Heart left ventricle (tissue), 16 donors: ENCODE measurements around the gene NTM. TPM values are rescaled to one million over a fixed set of nuclear protein-coding genes. Genes with fewer than 3 reads are reported as not detected.
A peak's percentile ranks its signal among the peaks of the same experiment; 100 is the strongest.

Experiments
- ATAC-seq, 4 donors: fragments of 200-7000 bp; cut with Tn5 transposase; one replicate each; pipeline ENCODE4 v1.9.1; 2020 to 2022; ENCODE audit warnings: moderate library complexity in 4 of 4, mild to moderate bottlenecking in 3 of 4, moderate number of reproducible peaks in 1 of 4
- DNase-seq, 5 donors: peaks; one replicate each; pipeline ENCODE4 v3.0.0-alpha.2; 2020
- H3K27ac ChIP-seq, 12 donors: fragments of 200-600 bp; sonication (generic) in 4 of 12; one replicate each; pipeline versions ENCODE4 v1.5.0 to v1.8.0; 2016 to 2022; ENCODE audit warnings: mild to moderate bottlenecking in 2 of 12
- H3K27me3 ChIP-seq, 9 donors: fragments of 200-600 bp; sonication (generic) in 2 of 9; one replicate each; pipeline versions ENCODE4 v1.5.1 to v1.8.0; 2016 to 2022; ENCODE audit warnings: mild to moderate bottlenecking in 3 of 9
- H3K36me3 ChIP-seq, 9 donors: fragments of 200-600 bp; sonication (generic) in 2 of 9; one replicate each; pipeline versions ENCODE4 v1.5.0 to v1.8.0; 2018 to 2022; ENCODE audit warnings: mild to moderate bottlenecking in 2 of 9
- H3K4me1 ChIP-seq, 12 donors: fragments of 200-600 bp; sonication (generic) in 4 of 12; one replicate each; pipeline versions ENCODE4 v1.5.0 to v1.8.0; 2016 to 2022; ENCODE audit warnings: mild to moderate bottlenecking in 3 of 12
- H3K4me3 ChIP-seq, 12 donors: fragments of 200-600 bp; sonication (generic) in 4 of 12; one replicate each; pipeline versions ENCODE4 v1.5.0 to v1.8.0; 2017 to 2022; ENCODE audit warnings: mild to moderate bottlenecking in 9 of 12, moderate library complexity in 4 of 12
- H3K9me3 ChIP-seq, 12 donors: fragments of 200-600 bp; sonication (generic) in 4 of 12; one replicate each; pipeline versions ENCODE4 v1.5.0 to v1.8.0; 2016 to 2022; ENCODE audit warnings: mild to moderate bottlenecking in 1 of 12
- POLR2A ChIP-seq, 2 donors: fragments of 450-650 bp; IDR thresholded peaks; one replicate each; pipeline ENCODE4 v1.6.1; 2017; ENCODE audit warnings: antibody characterized with exemption in 2 of 2, mild to moderate bottlenecking in 2 of 2, moderate library complexity in 2 of 2
- WGBS, 4 donors: extraction: QIAGEN DNeasy Blood & Tissue Kit in 2 of 4; methylation state at CpG; one replicate each; pipeline versions ENCODE4 v1.1.5 to v1.1.7; 2013 to 2018; 5-methylcytosine and 5-hydroxymethylcytosine counted together
- intact Hi-C, 10 donors: fragments of 100-400 bp; cut with DNase I; formaldehyde crosslinking; loops; one replicate each; pipeline versions ENCODE4 v1.11.1 to v1.14.2; 2022
- polyA plus RNA-seq, 2 donors: library from polyadenylated mRNA; stranded (reverse); fragments of 200-250 nt; gene quantifications; one replicate each; pipeline ENCODE4 v1.2.3, GENCODE V29; 2013
- total RNA-seq, 9 donors: library from RNA; depleted of rRNA in 2 of 9; stranded (reverse); fragments of >200 nt in 2 of 9; fragmentation: NEBNext Ultra II Directional in 3 of 9; extraction: Animal tissue kit (Norgen Biotek cat#: 25700) in 3 of 9; gene quantifications; one replicate each; pipeline versions ENCODE4 v1.1.0 to v1.2.4, GENCODE V29; 2016 to 2023
- TF ChIP-seq, protein P1 (sequence below), 12 donors: fragments of 200-600 bp; sonication (generic) in 4 of 12; IDR thresholded peaks; one replicate each; pipeline versions ENCODE4 v1.5.0 to v1.8.0; 2018 to 2022; ENCODE audit warnings: antibody characterized with exemption in 12 of 12, mild to moderate bottlenecking in 5 of 12
- donor health status: ischemic (EF 13 %, LVEDD 7.1; RV severe dilation, severe dysfunction).
- donor health status: healthy with polysubstance abuse.
- donor health status: DM: no; HTN: yes; CAD: no.
- donor health status: DM: no; HTN: no; CAD: no.
- donor health status: ischemic (EF 25% LVEDD 6.9; RV normal size, moderate dysfunction).
- donor health status: ischemic (EF 25% LVEDD 5.7; RV mildly dilated, moderate dysfunction).
- donor health status: healthy.
- donor health status: DM: yes; HTN: yes; CAD: no.
- donor health status: ischemic (EF 35%, LVEDD 5.7; RV mildly dilated, moderate dysfunction).
- donor health status: nonischemic (EF 11% LVEDD 7.7; RV severe dilation, severe dysfunction).
- donor health status: DM: yes; HTN: yes; CAD: no.
- donor health status: PGD.
- donor health status: ischemic (EF 29% LVEDD 5.4; RV normal size, mild dysfunction).
- donor health status: nonischemic (EF 23%, LVEDD 6.1; RV moderate dilation, normal function).

Gene NTM
- total and polyA plus RNA-seq, 11 donors = 0.40 to 7.7 (median 1.5) TPM

DNA sequence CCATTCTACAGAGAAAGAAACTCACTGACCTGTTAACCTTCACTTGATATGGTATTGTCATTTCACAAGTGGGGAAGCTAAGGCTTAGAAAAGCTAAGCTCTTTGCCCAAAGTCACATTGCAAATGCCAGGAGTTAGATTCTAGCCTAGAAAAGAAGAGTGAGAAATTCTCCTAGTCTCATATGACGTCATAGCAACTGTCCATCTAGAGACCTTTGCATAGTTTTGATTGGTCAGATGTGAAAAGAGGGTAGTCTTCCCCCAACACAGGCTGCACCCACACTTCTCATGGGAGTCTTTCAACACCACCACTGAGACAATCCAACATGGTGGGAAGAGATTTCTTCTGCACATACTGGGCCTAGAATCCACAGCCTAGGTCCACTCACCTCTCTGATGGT, 197.9 kb downstream of the NTM start:
- intact Hi-C loops = no loop called here
- H3K4me3 ChIP-seq = no peak overlapping the region
- no peak overlapping the region for H3K27ac ChIP-seq
- H3K27me3 ChIP-seq = peaks cover 0 to 13% (median 0%) of the 10 kb centered on the region in 9 donors
- H3K4me1 ChIP-seq = no peaks in the 10 kb centered on the region
- 67 to 84% (median 73%) methylated on average over 1 of the region's 1 CpG for WGBS, 4 donors
- no peak for DNase-seq
- H3K36me3 ChIP-seq = no peaks in the 10 kb centered on the region
- ATAC-seq = no peak
- H3K9me3 ChIP-seq = no peaks in the 10 kb centered on the region
- no peak for TF ChIP-seq POLR2A (IDR thresholded peaks at IDR 0.05)
- TF ChIP-seq, protein P1, sequence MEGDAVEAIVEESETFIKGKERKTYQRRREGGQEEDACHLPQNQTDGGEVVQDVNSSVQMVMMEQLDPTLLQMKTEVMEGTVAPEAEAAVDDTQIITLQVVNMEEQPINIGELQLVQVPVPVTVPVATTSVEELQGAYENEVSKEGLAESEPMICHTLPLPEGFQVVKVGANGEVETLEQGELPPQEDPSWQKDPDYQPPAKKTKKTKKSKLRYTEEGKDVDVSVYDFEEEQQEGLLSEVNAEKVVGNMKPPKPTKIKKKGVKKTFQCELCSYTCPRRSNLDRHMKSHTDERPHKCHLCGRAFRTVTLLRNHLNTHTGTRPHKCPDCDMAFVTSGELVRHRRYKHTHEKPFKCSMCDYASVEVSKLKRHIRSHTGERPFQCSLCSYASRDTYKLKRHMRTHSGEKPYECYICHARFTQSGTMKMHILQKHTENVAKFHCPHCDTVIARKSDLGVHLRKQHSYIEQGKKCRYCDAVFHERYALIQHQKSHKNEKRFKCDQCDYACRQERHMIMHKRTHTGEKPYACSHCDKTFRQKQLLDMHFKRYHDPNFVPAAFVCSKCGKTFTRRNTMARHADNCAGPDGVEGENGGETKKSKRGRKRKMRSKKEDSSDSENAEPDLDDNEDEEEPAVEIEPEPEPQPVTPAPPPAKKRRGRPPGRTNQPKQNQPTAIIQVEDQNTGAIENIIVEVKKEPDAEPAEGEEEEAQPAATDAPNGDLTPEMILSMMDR (IDR thresholded peaks at IDR 0.05) = no peak

DNA sequence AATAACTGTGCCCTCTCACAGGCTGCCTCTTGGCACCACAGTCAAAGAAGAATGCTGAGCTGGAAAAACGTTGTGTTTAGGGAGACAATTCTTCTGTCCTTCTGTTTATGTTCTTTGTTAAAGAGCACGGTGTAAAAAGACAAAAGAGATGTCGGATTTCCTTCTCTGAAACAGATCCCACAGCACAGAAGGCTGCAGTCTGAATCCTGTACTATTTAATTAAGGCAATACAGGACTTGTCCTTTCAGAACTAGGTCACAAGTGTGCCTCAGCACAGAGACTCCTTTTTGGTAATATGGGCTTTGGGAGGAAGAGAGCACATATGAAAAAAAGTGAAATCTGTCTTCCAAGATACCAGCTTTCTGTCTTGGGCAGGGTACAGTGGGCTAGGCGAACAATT, 201.2 kb downstream of the NTM start:
- Histone ChIP-seq H3K4me1 (no peaks in the 10 kb centered on the region), H3K36me3 (no peaks in the 10 kb centered on the region), H3K4me3 (no peak overlapping the region), H3K27ac (no peak overlapping the region), H3K27me3 (peaks cover 0 to 16% (median 0%) of the 10 kb centered on the region in 9 donors), H3K9me3 (no peaks in the 10 kb centered on the region)
- TF ChIP-seq, protein P1 (IDR thresholded peaks at IDR 0.05) = no peak
- no peak for TF ChIP-seq POLR2A (IDR thresholded peaks at IDR 0.05)
- intact Hi-C loops = no loop called here
- 54 to 61% (median 54%) methylated on average over 4 of the region's 4 CpGs for WGBS, 4 donors
- ATAC-seq (no peak), DNase-seq (no peak)

DNA sequence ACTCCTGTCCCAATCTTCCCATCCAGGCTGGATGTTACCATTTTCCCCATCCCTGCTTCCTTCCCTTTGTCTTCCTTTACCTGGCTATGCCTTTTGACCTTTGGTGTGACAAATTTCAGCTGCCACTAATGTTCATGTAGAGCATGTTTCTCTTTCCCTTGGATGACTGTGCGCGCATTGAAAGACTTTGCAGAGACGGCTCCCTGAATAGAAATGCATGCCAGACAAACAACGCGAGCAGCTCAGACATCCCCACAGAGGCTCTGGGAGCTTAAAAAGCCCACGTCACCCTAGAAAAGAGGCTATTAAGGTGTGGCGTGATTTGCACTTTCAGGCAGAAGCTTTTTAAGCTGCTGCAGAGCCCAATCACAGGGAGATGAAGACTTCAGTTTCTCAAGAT, 202.0 kb downstream of the NTM start:
- no peak overlapping the region for H3K4me3 ChIP-seq
- H3K27ac ChIP-seq = no peak overlapping the region
- WGBS, 4 donors = 54 to 71% (median 61%) methylated on average over 7 of the region's 7 CpGs
- ATAC-seq (no peak), DNase-seq (no peak)
- H3K4me1 ChIP-seq = no peaks in the 10 kb centered on the region
- no peaks in the 10 kb centered on the region for H3K36me3 ChIP-seq
- intact Hi-C loops = no loop called here
- H3K9me3 ChIP-seq = no peaks in the 10 kb centered on the region
- no peak for TF ChIP-seq POLR2A (IDR thresholded peaks at IDR 0.05)
- TF ChIP-seq, protein P1 (IDR thresholded peaks at IDR 0.05) = no peak
- peaks cover 0 to 16% (median 0%) of the 10 kb centered on the region in 9 donors for H3K27me3 ChIP-seq

DNA sequence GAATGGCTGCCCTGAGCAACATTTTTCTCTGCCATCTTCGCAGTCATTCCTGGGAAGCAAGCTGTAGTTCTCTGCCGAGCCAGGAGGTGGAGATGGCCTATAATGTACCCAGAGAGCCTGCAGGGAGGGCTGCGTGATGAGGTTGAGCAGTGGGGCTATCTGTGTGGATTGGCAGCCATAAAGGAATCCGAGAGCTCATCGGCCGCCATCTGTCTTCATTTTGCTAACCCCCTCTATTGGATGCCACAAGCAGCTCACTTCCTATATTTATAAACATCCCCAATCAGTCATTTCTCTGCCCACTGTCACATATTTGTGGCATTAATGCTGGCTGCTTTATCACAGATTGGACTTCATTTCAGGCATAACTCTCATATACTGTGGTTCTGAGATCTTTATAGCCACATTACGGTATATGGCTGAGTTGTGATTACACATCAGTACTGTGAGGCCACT, 209.5 kb downstream of the NTM start:
- Histone ChIP-seq H3K36me3 (no peaks in the 10 kb centered on the region), H3K9me3 (no peaks in the 10 kb centered on the region), H3K27me3 (peaks cover 0 to 12% (median 0%) of the 10 kb centered on the region in 9 donors), H3K4me3 (no peak overlapping the region), H3K4me1 (no peaks in the 10 kb centered on the region), H3K27ac (no peak overlapping the region)
- WGBS, 4 donors = 53 to 58% (median 57%) methylated on average over 7 of the region's 7 CpGs
- DNase-seq (no peak), ATAC-seq (peak in 2 of 4 donors; percentile 36 to 55)
- intact Hi-C loops = loop anchor here in 6 of 10 donors (1.0 to 10.0 kb wide), 6 partner anchors 25 to 95 kb away; no protein-coding TSS in a partner anchor
- TF ChIP-seq, protein P1 (IDR thresholded peaks at IDR 0.05) = peak in 7 of 12 donors; percentile 11 to 41 (median 24)
- TF ChIP-seq POLR2A (IDR thresholded peaks at IDR 0.05) = no peak
